ENCODE data around the gene ADPGK.

The ADPGK gene

DNA sequence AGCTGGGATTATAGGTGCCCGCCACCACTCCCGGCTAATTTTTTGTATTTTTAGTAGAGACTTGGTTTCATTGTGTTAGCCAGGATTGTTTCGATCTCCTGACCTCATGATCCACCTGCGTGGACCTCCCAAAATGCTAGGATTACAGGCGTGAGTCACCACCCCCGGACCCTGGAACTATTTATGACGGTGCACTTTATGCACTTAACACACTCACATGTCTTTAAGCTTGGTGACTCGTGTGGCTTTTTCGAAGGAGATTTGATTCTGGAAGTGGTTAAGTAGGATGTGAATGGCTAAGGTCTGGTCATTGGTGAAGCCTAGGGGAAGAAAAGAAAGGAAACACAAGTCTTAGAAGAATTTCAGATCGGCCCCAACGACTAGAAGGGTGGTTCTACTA is 77.3 kb downstream of the ADPGK start:
- Mint-ChIP-seq H3K36me3 (ENCODE audit: low read depth) (peaks cover 5% of the 10 kb centered on the region), H3K4me1 (peaks cover 5% of the 10 kb centered on the region), H3K27me3 (no peaks in the 10 kb centered on the region), H3K27ac (no peak overlapping the region), H3K4me3 (no peak overlapping the region), H3K9me3 (no peaks in the 10 kb centered on the region)
- ATAC-seq (no peak), DNase-seq (no peak)

All from activated naive CD8-positive, alpha-beta T cell treated with anti-CD3 and anti-CD28 coated beads, Interleukin-2, amount 50 U/mL, for 24 hours (primary cell).